ENCODE results near the gene MYO18B. TPM values are rescaled to one million over a fixed set of nuclear protein-coding genes. Genes with fewer than 3 reads are reported as not detected.

MYO18B gene
- total and polyA plus RNA-seq, 2 donors (not counting 3 experiments of a cell fraction or from before 2014, with no cell fraction given) = 0.01 TPM; not detected in 1

GRCh38 chr22:25835348-25835747 is 93.4 kb downstream of the MYO18B start:
- DNase-seq (ENCODE audit: low read depth, low spot score) (no peak), FAIRE-seq (no peak)
- H2AFZ ChIP-seq (ENCODE audit: low read depth, low read length) = no peak overlapping the region
- H3K4me3 ChIP-seq (replicated peaks in 1 of 3; ENCODE audit: insufficient read depth in 1 of 3, low read depth in 1 of 3, low read length in 3 of 3) = no peak overlapping the region
- H4K20me1 ChIP-seq (replicated peaks; ENCODE audit: control insufficient read depth, extremely low read depth, insufficient read depth, low read length) = no peaks in the 10 kb centered on the region
- H3K79me2 ChIP-seq (ENCODE audit: control insufficient read depth, insufficient read depth, low read length) = no peaks in the 10 kb centered on the region
- ChIA-PET POLR2A (no interaction called here), CTCF (no interaction called here)
- no peak overlapping the region for H3K9ac ChIP-seq (replicated peaks; ENCODE audit: extremely low read depth, insufficient read depth, low read length)
- no peak overlapping the region for H3K27ac ChIP-seq (ENCODE audit: insufficient read depth, low read depth, low read length)
- no peak overlapping the region for H3K4me2 ChIP-seq (ENCODE audit: insufficient read depth, low read length)
- H3K27me3 ChIP-seq (ENCODE audit: control insufficient read depth in 2 of 2, insufficient read depth in 2 of 2, low read length in 2 of 2) = no peaks in the 10 kb centered on the region
- intact Hi-C loops (cut with micrococcal nuclease) (no loop called here), dilution Hi-C loops (cut with MboI; ENCODE audit: extremely low pct_ligation_motif_present, low sequenced_read_pairs) (no loop called here)
- no peaks in the 10 kb centered on the region for H3K4me1 ChIP-seq (ENCODE audit: control insufficient read depth, extremely low read depth, insufficient read depth, low read length)
- H3K9me1 ChIP-seq (replicated peaks; ENCODE audit: control insufficient read depth, extremely low read depth, insufficient read depth, low read length) = no peaks in the 10 kb centered on the region
- no TSS peak for BruUV-seq (replicated peaks)
- no peaks in the 10 kb centered on the region for H3K9me3 ChIP-seq (replicated peaks; ENCODE audit: control insufficient read depth, insufficient read depth, low read length)
- TF ChIP-seq CTCF (IDR thresholded peaks at IDR 0.05; ENCODE audit: extremely low read depth in 1 of 2, insufficient read depth in 1 of 2, low read depth in 1 of 2, low read length in 2 of 2) = no peak
- TF ChIP-seq FOS (IDR thresholded peaks at IDR 0.05; ENCODE audit: borderline replicate concordance, insufficient read depth, low read length) = no peak
- no peak for TF ChIP-seq EZH2 (IDR thresholded peaks at IDR 0.05; ENCODE audit: borderline replicate concordance, low read depth, low read length, severe bottlenecking)
- no peak for TF ChIP-seq MAX (IDR thresholded peaks at IDR 0.05; ENCODE audit: insufficient read depth, insufficient read length)
- no peak for TF ChIP-seq MYC (IDR thresholded peaks at IDR 0.05; ENCODE audit: low read depth, low read length)
- TF ChIP-seq POLR2AphosphoS5 (IDR thresholded peaks at IDR 0.05; ENCODE audit: insufficient read depth, low read depth, low read length) = no peak
- TF ChIP-seq GATA2 (IDR thresholded peaks at IDR 0.05; ENCODE audit: insufficient read depth, insufficient read length, low read depth, low read length) = no peak
- TF ChIP-seq POLR2A (IDR thresholded peaks at IDR 0.05; ENCODE audit: low read depth, low read length) = no peak
- TF ChIP-seq JUN (IDR thresholded peaks at IDR 0.05; ENCODE audit: borderline replicate concordance, insufficient read depth, insufficient read length, low read depth) = no peak
- no peaks in the 10 kb centered on the region for H3K36me3 ChIP-seq (ENCODE audit: control insufficient read depth in 2 of 2, extremely low read depth in 1 of 2, insufficient read depth in 2 of 2, low read length in 2 of 2)

Measured in endothelial cell of umbilical vein (primary cell).